Right lobe of liver (tissue), 4 donors: Measurements from ENCODE around the gene AGBL3.

Experiments
- CTCF ChIP-seq, 4 donors: fragments of 200-600 bp in 3 of 4; fragments of 450-650 bp in 1 of 4; IDR thresholded peaks; one replicate each; pipeline versions ENCODE4 v1.5.1 to v1.8.0; 2016 to 2022; ENCODE audit warnings: antibody characterized with exemption in 4 of 4, mild to moderate bottlenecking in 2 of 4
- POLR2A ChIP-seq: fragments of 450-650 bp; IDR thresholded peaks from one replicate; pipeline ENCODE4 v1.6.1; 2017; ENCODE audit warnings: antibody characterized with exemption, mild to moderate bottlenecking
- donor health status: DM: no; HTN: no; CAD: no.
- donor health status: DM: no; HTN: no; CAD: no.
- donor health status: DM: no; HTN: yes; CAD: no.

GRCh38 chr7:134943785-134944400, 42.4 kb upstream of the AGBL3 start:
- TF ChIP-seq CTCF (IDR thresholded peaks at IDR 0.05) (peak; percentile 12 to 36 (median 24)), POLR2A (no peak)
